ENCODE results near the gene TANC1.

TANC1 gene

DNA sequence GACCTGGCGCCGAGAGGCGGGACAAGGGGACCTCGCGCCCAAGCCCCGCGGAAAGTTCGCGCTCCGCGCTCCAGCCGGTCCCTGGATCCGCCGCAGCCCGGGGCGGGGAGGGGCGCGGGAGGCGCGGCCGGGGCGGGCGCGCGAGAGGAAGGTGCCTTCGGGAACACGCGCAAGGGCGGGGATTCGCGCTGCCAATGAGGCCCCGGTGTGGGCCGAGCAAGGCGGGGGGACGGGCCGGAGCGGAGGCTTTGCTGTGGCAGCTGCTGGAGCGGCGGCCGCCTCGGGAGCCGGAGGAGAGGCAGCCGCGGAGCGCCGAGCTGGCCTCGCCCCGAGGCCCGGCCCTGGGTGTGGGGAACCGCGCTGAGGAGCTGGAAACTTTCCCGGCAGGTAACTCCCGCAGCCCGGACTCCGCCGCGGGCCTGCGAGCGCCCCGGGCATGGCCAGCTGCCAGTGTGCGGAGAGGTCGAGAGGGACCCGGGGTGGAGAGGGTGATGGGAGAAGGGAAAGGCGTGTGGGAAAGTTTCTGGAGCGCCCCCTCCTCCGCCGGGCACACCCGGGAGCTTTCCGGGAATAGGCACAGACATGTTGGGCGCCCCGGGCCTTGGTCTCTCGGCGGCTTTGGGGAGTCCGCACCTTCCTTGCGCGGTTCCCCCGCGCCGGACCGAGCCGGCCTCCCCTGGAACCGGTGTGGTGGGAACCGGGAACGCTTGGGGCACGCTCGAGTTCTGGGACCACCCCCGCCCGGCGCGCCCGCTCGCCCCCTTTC is at the start of gene TANC1:
TSS of gene TANC1 (plus strand) at position 245 of the 766 bp plus-strand sequence. CDS start 97,271 bp downstream, outside the sequence.
- peak; percentile 36 to 64 (median 53) for DNase-seq (ENCODE audit: low read depth in 2 of 3, low spot score in 1 of 3)

DNA sequence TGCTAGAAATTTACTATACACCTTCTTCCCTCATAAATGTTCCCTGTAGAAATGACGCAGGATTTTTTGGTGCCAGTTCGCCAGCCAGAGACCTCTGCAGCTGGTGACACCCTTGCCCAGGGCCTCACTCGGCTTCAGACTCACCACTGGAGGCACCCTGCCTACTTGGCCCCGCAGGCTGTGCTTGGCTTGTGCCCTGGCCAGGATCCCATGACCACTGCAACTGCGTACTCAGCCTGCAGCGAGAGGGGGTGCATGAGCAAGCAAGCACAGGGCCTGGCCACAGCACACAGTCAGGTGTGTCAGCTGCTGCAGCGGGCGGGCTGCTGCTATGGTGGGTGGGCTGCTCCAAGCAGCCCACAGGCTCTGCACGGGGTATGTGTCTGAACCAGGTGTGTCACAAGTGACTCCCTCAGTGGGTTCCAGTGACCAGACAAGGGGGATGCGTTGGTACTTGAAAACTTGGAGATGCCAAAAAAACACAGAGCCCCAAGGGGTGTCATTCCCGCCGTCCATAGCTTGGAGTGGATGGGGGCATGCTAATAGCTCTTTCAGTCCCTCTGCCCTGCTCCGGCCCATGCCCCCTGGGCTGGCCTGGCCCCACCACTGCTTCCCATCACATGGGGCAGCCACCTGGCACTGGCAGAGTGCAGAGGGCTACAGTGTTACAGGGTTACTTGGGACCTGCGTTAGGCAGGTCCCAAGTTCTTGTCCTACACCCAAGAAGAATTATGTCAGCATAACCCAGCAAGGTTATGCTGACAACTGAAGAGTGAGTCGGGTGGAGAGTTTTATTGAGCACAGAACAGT is 46.6 kb upstream of the TANC1 start:
- no peak for DNase-seq (ENCODE audit: low read depth in 2 of 3, low spot score in 1 of 3)

DNA sequence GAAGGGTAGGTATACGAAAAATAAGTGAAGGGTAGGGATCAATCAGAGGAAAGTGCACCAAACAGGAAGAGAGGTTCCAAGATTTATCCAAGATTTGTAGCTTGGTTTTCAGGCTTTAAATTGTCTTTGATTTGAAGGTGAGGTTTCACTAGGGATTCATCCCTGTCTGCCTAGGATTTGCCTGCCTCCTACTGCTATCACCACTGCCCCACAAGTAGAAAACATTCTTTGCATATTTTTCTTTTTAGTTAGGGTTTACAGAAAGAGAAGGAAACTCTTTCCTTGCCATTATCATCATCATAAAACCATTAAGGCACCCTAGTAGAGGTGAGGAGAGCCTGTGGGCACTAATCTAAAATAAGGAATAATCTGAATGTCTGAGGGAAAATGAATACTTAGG is 45.8 kb upstream of the TANC1 start:
- no peak for DNase-seq (ENCODE audit: low read depth in 2 of 3, low spot score in 1 of 3)

DNA sequence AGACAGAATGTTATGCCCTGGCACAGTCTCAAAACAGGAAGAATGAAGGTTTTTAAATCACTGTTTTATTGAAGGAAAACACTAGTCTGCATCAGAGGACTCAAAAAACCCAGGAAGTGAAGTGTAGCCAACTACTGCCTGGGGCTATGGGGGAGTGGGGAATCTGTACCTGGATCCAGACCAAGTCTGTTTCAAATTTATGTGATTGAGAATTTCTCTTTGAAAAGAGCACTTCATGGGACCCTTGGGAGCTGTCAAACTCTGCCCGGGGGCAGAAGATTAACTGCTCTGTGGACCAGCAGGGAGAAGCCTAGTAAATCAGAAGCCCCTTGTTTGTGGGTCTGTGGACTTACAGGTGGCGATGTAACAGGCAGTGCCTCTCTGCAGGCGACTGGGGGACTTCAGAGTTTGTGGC is 45.3 kb upstream of the TANC1 start:
- no peak for DNase-seq (ENCODE audit: low read depth in 2 of 3, low spot score in 1 of 3)

DNA sequence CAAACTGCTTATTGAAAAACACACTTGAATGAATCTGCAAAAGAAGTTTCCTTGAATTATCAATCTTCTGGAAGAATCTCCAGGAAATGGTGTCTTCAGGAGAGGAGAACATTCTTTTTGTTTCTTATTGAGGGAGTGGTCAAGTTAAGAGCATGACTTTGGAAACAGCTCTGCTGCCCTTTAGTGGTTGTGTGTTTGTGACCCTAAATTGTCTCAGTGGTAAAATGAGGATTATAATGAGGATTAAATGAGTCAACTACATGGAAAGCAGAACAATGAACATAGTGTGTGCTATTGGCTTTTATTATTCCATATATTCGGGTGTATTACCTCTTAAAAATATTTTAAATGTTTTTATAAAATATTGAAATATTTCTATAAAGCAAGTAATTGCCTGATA is 44.8 kb upstream of the TANC1 start:
- no peak for DNase-seq (ENCODE audit: low read depth in 2 of 3, low spot score in 1 of 3)

DNA sequence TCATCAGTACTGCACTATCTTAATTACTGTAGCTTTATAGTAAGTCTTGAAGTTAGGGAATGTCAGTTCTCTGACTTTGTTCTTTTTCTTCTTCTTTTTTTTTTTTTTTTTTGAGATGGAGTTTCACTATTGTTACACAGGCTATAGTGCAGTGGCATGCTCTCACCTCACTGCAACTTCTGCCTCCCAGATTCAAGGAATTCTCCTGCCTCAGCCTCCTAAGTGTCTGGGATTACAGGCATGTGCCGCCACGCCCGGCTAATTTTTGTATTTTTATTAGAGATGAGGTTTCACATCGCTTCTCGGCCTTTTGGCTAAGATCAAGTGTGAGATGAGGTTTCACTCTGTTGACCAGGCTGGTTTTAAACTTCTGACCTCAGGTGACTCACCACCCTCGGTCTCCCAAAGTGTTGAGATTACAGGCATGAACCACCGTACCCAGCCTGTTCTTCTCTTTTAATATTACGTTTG is 41.9 kb upstream of the TANC1 start:
- DNase-seq (ENCODE audit: low read depth in 2 of 3, low spot score in 1 of 3) = no peak

DNA sequence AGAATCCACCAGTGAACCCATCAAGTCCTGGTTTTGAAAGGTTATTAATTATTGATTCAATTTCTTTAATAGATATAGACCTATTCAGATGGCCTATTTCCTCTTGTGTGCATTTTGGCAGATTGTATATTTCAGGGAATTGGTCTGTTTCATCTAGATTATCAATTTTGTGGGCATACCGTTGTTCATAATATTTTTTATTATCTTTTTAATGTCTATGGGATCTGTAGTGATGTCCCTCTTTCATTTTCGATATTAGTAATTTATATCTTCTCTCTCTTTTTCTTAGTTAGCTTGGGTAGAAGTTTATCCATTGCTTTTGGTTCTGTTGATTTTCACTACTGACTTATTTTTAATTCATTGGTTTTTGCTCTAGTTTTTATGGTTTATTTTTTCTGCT is 39.9 kb upstream of the TANC1 start:
- DNase-seq (ENCODE audit: low read depth in 2 of 3, low spot score in 1 of 3) = no peak

DNA sequence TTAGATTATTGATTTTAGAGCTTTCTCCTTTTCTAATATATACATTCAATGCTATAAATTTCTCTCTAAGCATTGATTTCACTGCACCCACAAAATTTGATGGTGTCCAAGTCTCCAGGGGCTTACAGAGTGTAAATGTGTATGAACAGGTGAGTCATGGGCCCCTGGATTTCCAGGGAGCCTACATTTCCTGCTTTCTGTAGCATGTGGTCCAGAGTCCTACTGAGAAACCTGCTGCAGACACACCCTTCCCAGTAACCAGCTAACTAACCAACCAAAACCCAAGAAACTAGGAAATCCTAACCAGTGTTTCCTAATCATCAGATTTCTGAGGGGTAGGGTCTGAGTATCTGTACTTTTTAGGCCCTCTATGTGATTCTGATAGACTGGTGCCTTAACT is 39.5 kb upstream of the TANC1 start:
- DNase-seq (ENCODE audit: low read depth in 2 of 3, low spot score in 1 of 3) = no peak

DNA sequence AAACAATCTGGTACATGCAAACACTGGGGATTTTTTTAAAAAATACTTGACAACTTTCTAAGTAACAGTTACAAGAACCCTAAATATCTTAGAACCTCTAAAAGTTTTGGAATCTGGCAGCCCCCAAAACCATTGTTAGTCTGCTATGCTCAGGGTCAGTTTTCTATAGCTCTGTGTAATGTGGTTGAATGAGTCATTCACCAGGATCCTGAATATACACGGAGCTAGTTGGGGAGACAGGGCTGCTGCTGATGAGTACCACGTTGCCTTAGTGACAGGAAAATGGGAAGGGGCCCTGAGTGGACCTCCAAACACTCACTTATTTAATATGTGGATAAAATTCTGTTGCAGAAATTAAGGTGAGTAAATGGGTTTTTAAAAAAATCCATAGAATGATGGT is 36.9 kb upstream of the TANC1 start:
- DNase-seq (ENCODE audit: low read depth in 2 of 3, low spot score in 1 of 3) = no peak

DNA sequence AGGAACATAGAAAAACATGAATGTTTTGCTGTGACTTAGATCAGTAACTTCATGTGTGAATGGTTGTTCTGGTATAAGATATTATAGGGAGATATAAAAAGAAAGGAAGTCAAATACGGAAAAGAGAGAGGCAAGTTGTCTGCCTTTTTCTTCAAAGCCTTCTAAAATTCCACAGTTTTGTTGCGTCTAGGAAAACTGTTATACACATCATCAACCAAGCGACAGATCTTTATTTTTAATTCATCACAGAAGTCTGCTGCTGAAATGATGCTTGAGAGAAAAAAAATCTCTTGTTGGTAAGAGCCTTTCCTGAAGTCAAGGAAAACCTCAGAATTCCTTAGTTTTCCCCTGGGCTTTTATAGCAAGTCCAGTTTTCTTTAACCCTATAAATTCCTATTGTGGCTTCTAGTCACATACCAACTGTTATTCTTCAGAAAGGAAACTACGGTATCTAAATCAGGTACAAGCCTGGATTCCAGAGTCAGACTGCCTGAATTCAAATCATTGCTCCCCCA is 36.3 kb upstream of the TANC1 start:
- no peak for DNase-seq (ENCODE audit: low read depth in 2 of 3, low spot score in 1 of 3)

DNA sequence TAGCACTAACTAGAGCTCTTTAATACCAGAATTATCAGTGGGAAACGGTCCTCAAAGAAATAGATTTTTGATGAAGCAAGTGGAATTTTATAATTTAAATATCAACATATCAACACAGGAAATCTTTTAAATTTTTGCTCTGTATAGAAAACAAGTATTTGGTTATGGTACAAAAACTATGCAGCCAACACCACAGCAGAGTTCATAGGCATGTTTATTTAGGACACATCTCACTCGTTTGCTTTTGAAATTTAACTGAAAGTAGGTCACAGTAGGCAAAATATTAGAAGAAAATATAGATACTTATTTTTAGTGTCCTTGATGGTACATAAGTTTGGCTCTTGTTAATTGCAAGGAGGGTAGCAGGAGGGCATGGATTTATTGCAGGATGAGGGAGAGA is 34.3 kb upstream of the TANC1 start:
- no peak for DNase-seq (ENCODE audit: low read depth in 2 of 3, low spot score in 1 of 3)

DNA sequence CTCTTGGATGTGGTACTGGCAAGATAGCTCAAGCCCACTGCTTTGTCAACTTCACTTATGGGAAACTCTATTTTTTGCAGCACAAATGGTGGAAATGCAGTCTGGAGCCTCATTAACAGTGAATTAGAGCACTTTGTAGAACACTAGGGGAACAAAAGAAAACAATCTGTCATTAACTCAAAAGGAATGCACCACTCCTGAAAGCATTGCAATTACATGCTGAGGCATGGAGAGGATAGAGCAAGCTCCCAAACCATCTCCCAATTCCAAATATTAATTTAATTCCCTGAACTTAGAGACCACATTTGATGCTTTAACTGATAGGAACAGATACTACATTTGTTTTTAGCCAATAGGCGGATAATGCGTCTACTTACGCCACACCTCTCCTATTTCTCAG is 32.8 kb upstream of the TANC1 start:
- DNase-seq (ENCODE audit: low read depth in 2 of 3, low spot score in 1 of 3) = no peak

DNA sequence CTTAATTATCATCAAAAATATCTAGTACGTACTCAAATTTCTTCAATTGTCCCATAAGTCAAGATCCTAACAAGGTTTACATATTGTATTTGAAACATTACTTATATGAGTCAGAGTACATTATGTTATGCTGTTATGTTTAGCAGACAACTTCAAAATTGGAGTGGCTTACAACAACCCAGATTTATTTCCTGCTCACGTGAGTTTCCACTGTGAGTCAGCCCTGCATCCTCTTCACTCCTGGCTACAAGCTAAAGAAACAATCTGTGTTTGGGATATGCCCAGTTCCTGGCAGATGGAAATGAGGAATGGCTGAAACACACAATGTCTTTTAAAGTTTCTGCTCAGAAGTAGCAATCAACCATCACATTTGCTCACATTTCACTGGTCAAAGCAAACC is 31.5 kb upstream of the TANC1 start:
- DNase-seq (ENCODE audit: low read depth in 2 of 3, low spot score in 1 of 3) = no peak

DNA sequence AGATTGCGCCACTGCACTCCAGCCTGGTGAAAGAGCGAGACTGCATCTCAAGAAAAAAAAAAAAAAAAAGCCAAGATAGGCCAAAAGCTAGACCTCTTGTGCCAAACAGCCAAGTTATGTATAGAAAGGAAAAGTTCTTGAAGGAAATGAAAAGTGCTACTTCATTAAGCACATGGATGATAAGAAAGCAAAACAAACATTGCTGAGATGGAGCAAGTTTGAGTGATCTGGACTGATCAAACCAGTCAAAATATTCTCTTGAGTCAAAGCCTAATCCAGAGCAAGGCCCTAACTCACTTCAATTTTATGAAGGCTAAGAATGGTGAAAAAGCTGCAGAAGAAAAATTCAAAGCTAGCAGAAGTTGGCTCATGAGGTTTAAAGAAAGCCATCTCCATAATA is 28.1 kb upstream of the TANC1 start:
- no peak for DNase-seq (ENCODE audit: low read depth in 2 of 3, low spot score in 1 of 3)

DNA sequence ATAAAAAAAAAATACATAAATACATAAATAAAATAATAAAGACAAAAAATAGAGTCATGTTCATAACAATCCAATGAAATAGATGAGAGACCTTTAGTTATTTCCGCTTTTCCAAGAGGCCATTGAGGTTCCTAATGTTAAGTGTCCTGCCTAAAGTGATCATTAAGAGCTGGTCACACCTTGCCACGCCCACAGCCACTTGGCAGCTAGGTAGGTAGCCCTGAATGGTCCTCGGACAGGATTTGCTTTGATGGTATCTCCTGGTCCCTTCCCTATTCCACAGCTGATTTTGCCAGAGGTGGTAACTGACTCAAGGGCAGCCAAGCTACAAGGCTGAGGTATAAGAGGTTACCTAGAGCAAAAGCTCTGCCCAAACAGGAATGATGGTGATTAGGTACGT is 24.5 kb upstream of the TANC1 start:
- no peak for DNase-seq (ENCODE audit: low read depth in 2 of 3, low spot score in 1 of 3)

DNA sequence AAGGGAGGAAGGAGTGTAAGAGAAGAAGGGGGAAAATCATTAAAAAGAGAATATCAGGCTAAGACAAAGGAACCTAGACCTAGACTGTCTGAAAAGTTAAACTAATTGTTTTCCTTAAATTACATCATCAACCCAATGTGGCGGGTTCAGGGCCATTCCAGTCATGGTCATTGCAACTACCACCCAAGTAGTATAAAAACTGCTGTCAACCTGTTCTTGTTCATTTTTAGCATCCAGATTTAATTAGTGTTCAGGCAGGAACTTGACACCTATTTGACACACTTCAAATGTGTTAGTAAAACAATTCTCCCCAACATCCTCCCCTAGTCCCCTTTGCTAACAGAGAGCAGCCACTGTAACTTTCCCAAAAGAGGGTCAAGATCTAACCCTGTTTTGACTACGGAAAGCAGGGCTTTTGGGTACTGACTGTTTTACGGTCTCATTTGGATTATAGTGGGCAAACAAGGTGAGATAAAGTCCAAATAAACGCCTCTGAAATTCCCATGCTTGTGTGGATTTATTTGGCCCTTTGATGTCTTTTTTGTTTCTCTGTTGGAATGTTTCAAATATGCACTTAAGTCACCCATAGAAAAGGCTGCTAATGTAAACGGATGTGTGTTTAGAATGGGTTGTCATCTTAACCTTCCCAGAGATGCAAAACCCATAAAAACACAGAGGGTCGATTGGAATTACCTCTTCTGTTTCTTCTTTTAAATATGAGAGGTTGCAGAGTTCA is 19.3 kb upstream of the TANC1 start:
- no peak for DNase-seq (ENCODE audit: low read depth in 2 of 3, low spot score in 1 of 3)

DNA sequence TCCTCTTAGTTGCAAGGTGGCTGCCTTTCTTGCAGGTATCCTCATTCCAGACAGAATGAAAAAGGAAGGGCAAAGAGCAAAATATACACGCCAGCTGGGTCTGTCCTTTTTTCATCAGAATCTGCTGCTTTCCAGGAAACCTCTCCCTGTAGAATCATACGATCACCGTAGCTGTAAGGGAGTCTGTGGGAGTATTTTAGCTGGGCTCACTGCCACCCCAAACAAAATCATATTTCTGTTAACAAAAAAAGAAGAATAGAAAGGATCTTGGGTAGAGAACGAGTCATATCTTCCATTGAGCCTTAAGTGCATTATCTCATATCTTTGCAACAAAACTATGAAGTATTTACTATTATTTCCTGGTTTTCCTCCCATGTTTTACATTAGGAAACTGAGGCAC is 15.0 kb upstream of the TANC1 start:
- no peak for DNase-seq (ENCODE audit: low read depth in 2 of 3, low spot score in 1 of 3)

DNA sequence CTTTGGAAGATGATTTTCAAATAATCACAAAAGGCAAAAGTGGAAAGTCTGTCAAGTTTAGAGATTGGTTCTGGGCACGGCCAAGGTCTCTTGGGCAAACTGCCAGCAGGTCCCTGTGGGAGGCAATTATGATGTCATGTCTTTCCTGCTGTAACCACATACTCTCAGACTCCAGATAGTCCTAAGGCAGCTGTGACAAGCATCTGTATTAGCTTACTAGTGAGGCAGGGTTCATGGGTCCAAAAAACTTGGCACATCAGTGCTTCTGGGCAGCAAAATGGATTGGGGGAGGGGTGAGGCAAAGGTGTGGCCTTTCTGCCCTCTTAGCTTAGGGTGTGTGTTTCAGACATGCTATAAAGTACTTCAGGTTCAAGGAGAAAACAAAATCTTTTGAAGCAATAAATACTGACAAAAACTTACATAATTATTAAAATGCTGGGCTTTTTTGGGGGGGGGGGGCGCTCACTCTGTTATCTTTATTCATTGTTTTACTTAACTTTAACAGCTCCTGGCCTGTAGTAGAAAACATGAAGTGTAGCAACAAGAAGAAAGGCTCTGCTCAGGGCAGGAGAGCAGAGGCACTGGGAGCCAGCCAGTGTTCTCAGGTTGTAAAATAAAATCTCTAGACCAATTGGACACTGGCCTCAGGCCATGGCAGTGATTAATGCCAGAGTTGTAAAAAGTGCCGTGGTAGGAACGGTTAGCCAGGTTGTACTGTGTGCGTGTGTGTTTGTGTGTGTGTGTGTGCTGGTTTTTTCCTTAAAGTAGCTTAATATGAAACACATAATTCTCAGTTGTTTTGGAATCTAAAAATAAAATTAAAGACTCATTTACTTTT is 14.3 kb upstream of the TANC1 start:
- DNase-seq (ENCODE audit: low read depth in 2 of 3, low spot score in 1 of 3) = peak in 2 of 3 donors; percentile 33 to 37

DNA sequence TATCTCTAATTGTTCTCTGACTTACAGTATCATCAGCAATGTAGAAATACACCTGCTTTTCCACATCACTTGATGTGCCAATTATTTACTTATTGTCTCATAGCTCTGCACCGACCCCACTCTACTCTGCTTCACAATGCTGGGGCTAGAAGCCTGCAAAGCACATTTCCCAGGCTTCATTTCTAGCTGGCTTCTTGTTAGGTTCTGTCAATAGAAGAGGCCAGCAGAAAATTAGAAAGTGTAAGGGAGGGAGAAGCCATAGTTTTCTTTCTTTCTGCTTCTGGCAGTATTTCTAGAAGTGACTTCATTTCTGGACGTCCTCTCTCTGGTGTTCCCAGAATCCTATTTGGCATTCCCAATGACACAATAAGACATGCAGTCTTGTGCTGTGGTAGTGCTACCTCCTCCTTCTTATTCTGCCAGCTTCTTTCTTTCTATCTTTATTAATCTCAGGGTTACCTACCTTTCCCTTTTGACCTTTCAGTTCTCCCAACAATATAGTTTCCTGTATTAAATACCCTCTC is 12.5 kb upstream of the TANC1 start:
- DNase-seq (ENCODE audit: low read depth in 2 of 3, low spot score in 1 of 3) = no peak

DNA sequence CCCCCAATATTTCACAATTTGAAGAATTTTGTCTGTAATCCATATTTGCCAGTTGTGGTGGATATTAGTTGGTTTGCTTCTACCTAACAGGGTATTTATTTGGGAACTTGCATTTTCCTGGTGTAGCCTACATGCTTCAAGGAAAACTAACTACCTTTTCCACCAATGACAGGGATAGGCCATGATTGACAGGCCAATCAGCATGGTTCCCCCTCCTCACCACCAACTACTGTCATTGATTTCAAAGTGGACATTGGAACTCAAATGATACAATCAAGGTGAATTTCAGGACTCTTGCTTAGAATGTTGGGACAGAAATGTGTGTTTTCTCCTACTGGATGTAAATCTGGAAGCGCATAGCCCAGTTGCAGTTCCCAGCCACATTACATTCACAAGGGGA is 10.1 kb upstream of the TANC1 start:
- DNase-seq (ENCODE audit: low read depth in 2 of 3, low spot score in 1 of 3) = no peak

All from stimulated activated CD4-positive, alpha-beta T cell treated with anti-CD3 and anti-CD28 coated beads, Interleukin-12 subunit alpha, Interleukin-12 subunit beta, amount 100 ng/mL, for 48 hours (primary cell).